Vagina (tissue), 2 donors: ENCODE data around the gene PLAAT4.

Experiments used
- POLR2A ChIP-seq, 2 donors: fragments of 450-650 bp; IDR thresholded peaks; one replicate each; pipeline ENCODE4 v1.6.1; 2017; ENCODE audit warnings: antibody characterized with exemption in 2 of 2, mild to moderate bottlenecking in 2 of 2, moderate library complexity in 2 of 2
- POLR2AphosphoS5 ChIP-seq, 2 donors: sonication (generic); formaldehyde crosslinking; IDR thresholded peaks; one replicate each; pipeline ENCODE4 v1.9.0; 2017; ENCODE audit warnings: antibody characterized with exemption in 2 of 2, mild to moderate bottlenecking in 2 of 2, low read depth in 1 of 2; ENCODE audit not compliant: insufficient read depth in 1 of 2
- TF ChIP-seq, protein P1 (sequence below), 3 experiments: fragments of 450-650 bp in 2 of 3; fragments of 200-600 bp in 1 of 3; sonication (generic) in 1 of 3; IDR thresholded peaks; one replicate each; pipeline ENCODE4 v1.5.1; 2017 to 2019; ENCODE audit warnings: antibody characterized with exemption in 3 of 3, mild to moderate bottlenecking in 2 of 3, moderate library complexity in 2 of 3

DNA sequence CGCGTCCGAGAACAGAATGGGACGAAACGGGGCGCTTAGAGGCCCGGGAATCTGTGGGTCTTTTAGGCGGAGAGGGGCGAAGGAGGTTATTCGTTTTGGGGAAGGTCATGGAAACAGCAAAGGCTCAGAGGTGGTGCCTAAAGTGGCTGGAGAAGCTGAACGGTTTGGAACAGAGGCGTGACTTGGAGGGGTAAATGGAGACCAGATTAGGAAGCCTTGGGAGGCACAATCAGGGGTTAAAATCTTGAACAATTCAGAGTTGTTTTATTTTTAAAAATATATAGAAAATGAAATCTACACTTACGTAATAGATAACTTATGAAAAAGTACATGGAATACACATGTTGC, 45.4 kb upstream of the PLAAT4 start:
- TF ChIP-seq, protein P1, sequence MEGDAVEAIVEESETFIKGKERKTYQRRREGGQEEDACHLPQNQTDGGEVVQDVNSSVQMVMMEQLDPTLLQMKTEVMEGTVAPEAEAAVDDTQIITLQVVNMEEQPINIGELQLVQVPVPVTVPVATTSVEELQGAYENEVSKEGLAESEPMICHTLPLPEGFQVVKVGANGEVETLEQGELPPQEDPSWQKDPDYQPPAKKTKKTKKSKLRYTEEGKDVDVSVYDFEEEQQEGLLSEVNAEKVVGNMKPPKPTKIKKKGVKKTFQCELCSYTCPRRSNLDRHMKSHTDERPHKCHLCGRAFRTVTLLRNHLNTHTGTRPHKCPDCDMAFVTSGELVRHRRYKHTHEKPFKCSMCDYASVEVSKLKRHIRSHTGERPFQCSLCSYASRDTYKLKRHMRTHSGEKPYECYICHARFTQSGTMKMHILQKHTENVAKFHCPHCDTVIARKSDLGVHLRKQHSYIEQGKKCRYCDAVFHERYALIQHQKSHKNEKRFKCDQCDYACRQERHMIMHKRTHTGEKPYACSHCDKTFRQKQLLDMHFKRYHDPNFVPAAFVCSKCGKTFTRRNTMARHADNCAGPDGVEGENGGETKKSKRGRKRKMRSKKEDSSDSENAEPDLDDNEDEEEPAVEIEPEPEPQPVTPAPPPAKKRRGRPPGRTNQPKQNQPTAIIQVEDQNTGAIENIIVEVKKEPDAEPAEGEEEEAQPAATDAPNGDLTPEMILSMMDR (IDR thresholded peaks at IDR 0.05) = no peak
- TF ChIP-seq POLR2A (IDR thresholded peaks at IDR 0.05) (no peak), POLR2AphosphoS5 (IDR thresholded peaks at IDR 0.05; ENCODE audit: insufficient read depth in 1 of 2, low read depth in 1 of 2) (no peak)
